Astrocyte (in vitro differentiated cells and primary cell): ENCODE measurements around the gene ATRNL1. TPM values are rescaled to one million over a fixed set of nuclear protein-coding genes. Genes with fewer than 3 reads are reported as not detected.
"Not testable (repeated sequence)": the region's sequence is repeated elsewhere in the genome, so short reads cannot be mapped to it uniquely, and the experiment has no call there.

ENCODE experiments used
- DNase-seq: peaks from one replicate; pipeline ENCODE4 v3.0.0-alpha.2; 2010; ENCODE audit warnings: low read depth
- FAIRE-seq: peaks from 2 replicates; lab custom pipeline; 2011; peaks lifted over from hg19 to GRCh38; lab: Jason Lieb, UNC
- H2AFZ ChIP-seq: 2 replicates; pipeline ENCODE4 v1.6.0; 2012; ENCODE audit warnings: low read depth, low read length, inconsistent platforms
- H3K27ac ChIP-seq: 2 replicates; pipeline ENCODE4 v1.5.1; 2011; ENCODE audit warnings: low read depth, low read length, inconsistent platforms
- H3K27me3 ChIP-seq: 2 replicates; pipeline ENCODE4 v1.6.0; 2011; ENCODE audit warnings: low read length, inconsistent platforms; ENCODE audit not compliant: insufficient read depth
- H3K36me3 ChIP-seq: 2 replicates; pipeline ENCODE4 v1.5.1; 2011; ENCODE audit warnings: low read length, inconsistent platforms; ENCODE audit not compliant: insufficient read depth
- H3K4me1 ChIP-seq: 2 replicates; pipeline ENCODE4 v1.5.1; 2011; ENCODE audit warnings: low read length, inconsistent platforms; ENCODE audit not compliant: insufficient read depth
- H3K4me2 ChIP-seq: 2 replicates; pipeline ENCODE4 v1.6.0; 2012; ENCODE audit warnings: low read length, inconsistent platforms
- H3K4me3 ChIP-seq: 2 replicates; pipeline ENCODE4 v1.5.1; 2011; ENCODE audit warnings: low read depth, mild to moderate bottlenecking, low read length, inconsistent platforms; ENCODE audit not compliant: insufficient read depth
- H3K79me2 ChIP-seq: 2 replicates; pipeline ENCODE4 v1.6.0; 2012; ENCODE audit warnings: mild to moderate bottlenecking, low read length, inconsistent platforms; ENCODE audit not compliant: insufficient read depth
- H3K9ac ChIP-seq: 2 replicates; pipeline ENCODE4 v1.6.0; 2012; ENCODE audit warnings: mild to moderate bottlenecking, low read length, inconsistent platforms
- H3K9me3 ChIP-seq: 2 replicates; pipeline ENCODE4 v1.5.1; 2012; ENCODE audit warnings: low read depth, mild to moderate bottlenecking, low read length, inconsistent platforms; ENCODE audit not compliant: insufficient read depth
- H4K20me1 ChIP-seq: 2 replicates; pipeline ENCODE4 v1.6.0; 2012; ENCODE audit warnings: low read length, inconsistent platforms; ENCODE audit not compliant: insufficient read depth
- H3K27ac Mint-ChIP-seq: one replicate; pipeline ENCODE4 v1.8.0; 2021; ENCODE audit warnings: mild to moderate bottlenecking, mixed read lengths; ENCODE audit not compliant: unreplicated experiment
- H3K27me3 Mint-ChIP-seq: one replicate; pipeline ENCODE4 v1.8.0; 2021; ENCODE audit warnings: low read depth, mixed read lengths; ENCODE audit not compliant: unreplicated experiment
- H3K36me3 Mint-ChIP-seq: one replicate; pipeline ENCODE4 v1.8.0; 2021; ENCODE audit warnings: low read depth, mixed read lengths; ENCODE audit not compliant: unreplicated experiment
- H3K4me1 Mint-ChIP-seq: one replicate; pipeline ENCODE4 v1.8.0; 2021; ENCODE audit warnings: low read depth, mixed read lengths; ENCODE audit not compliant: unreplicated experiment
- H3K4me3 Mint-ChIP-seq: one replicate; pipeline ENCODE4 v1.8.0; 2021; ENCODE audit warnings: mild to moderate bottlenecking, moderate library complexity, mixed read lengths; ENCODE audit not compliant: unreplicated experiment
- H3K9me3 Mint-ChIP-seq: one replicate; pipeline ENCODE4 v1.8.0; 2021; ENCODE audit warnings: mild to moderate bottlenecking, mixed read lengths; ENCODE audit not compliant: unreplicated experiment
- EZH2 ChIP-seq: IDR thresholded peaks from 2 replicates; pipeline ENCODE4 v1.6.1; 2012; ENCODE audit warnings: mild to moderate bottlenecking, low read length, inconsistent platforms; ENCODE audit not compliant: insufficient read depth
- total RNA-seq: library from RNA; stranded (reverse); gene quantifications from 2 replicates; pipeline ENCODE4 v1.2.1, GENCODE V29; 2021
- TF ChIP-seq, protein P1 (sequence below): IDR thresholded peaks from 2 replicates; pipeline ENCODE4 v1.5.1; 2011; ENCODE audit warnings: low read depth, mild to moderate bottlenecking, inconsistent platforms, low read length, moderate library complexity; ENCODE audit not compliant: insufficient read depth

ATRNL1 gene
- total RNA-seq, 1 donor from 2014 or later: 17.5 TPM

DNA sequence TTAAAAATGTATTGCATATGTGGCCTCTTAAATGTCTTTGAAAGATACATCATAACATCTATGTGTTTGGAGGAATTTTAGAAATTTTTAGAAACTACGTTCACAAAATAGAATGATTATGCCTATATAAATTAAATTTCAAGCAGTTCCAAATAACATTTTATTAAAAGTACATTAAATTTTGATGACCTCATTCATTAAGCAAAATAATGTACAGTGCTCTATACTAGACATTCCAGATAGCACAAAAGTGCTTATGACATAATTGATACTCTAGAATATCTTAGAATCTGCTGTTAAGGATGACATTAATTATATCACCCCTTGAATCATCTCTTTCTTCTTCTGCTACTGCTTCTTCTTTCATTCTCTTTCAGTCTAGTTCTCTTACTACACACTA lies 650.9 kb downstream of the ATRNL1 start:
- no peaks in the 10 kb centered on the region for H4K20me1 ChIP-seq
- Mint-ChIP-seq H3K36me3 (no peaks in the 10 kb centered on the region), H3K27me3 (no peaks in the 10 kb centered on the region)

DNA sequence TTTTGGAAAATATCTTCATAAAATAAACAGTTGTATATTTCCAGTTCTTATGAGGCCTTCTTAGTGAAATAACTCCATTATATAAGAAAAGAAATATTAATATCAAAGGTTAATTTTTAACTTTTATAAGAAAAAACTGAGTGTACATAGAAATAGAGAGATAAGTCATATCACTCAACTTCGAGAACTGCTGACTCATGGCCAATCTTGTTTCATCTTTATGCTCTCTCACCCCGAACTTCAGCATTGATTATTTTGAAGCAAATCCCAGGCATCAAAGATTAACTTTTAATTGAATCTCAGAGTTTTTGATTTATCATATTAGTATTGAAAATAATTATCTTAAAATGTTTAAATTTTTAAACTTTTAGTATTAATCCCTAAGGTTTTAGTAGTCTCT lies 652.8 kb downstream of the ATRNL1 start:
- Mint-ChIP-seq H3K4me3 (no peak overlapping the region), H3K36me3 (no peaks in the 10 kb centered on the region), H3K4me1 (no peaks in the 10 kb centered on the region), H3K27me3 (no peaks in the 10 kb centered on the region), H3K9me3 (no peaks in the 10 kb centered on the region), H3K27ac (no peak overlapping the region)
- no peak overlapping the region for H3K9ac ChIP-seq
- H3K27ac ChIP-seq: no peak overlapping the region
- no peak for TF ChIP-seq EZH2
- TF ChIP-seq, protein P1, sequence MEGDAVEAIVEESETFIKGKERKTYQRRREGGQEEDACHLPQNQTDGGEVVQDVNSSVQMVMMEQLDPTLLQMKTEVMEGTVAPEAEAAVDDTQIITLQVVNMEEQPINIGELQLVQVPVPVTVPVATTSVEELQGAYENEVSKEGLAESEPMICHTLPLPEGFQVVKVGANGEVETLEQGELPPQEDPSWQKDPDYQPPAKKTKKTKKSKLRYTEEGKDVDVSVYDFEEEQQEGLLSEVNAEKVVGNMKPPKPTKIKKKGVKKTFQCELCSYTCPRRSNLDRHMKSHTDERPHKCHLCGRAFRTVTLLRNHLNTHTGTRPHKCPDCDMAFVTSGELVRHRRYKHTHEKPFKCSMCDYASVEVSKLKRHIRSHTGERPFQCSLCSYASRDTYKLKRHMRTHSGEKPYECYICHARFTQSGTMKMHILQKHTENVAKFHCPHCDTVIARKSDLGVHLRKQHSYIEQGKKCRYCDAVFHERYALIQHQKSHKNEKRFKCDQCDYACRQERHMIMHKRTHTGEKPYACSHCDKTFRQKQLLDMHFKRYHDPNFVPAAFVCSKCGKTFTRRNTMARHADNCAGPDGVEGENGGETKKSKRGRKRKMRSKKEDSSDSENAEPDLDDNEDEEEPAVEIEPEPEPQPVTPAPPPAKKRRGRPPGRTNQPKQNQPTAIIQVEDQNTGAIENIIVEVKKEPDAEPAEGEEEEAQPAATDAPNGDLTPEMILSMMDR: no peak
- H3K9me3 ChIP-seq: no peaks in the 10 kb centered on the region
- no peaks in the 10 kb centered on the region for H4K20me1 ChIP-seq
- H3K4me2 ChIP-seq: no peak overlapping the region
- H3K4me3 ChIP-seq: no peak overlapping the region
- no peaks in the 10 kb centered on the region for H3K36me3 ChIP-seq
- no peaks in the 10 kb centered on the region for H3K27me3 ChIP-seq
- H3K79me2 ChIP-seq: no peaks in the 10 kb centered on the region
- H3K4me1 ChIP-seq: no peaks in the 10 kb centered on the region
- no peak overlapping the region for H2AFZ ChIP-seq
- DNase-seq: no peak
- no peak for FAIRE-seq

More for the DNA sequence above, 650.9 kb downstream of the ATRNL1 start:
- no peak for TF ChIP-seq EZH2
- TF ChIP-seq, protein P1: no peak
- Histone ChIP-seq H3K9ac (no peak overlapping the region), H3K9me3 (no peaks in the 10 kb centered on the region), H2AFZ (no peak overlapping the region), H3K27me3 (no peaks in the 10 kb centered on the region), H3K4me1 (no peaks in the 10 kb centered on the region), H3K4me3 (no peak overlapping the region), H3K79me2 (no peaks in the 10 kb centered on the region), H3K27ac (no peak overlapping the region), H3K36me3 (no peaks in the 10 kb centered on the region), H3K4me2 (no peak overlapping the region)
- H3K27ac Mint-ChIP-seq: no peak overlapping the region
- no peak overlapping the region for H3K4me3 Mint-ChIP-seq
- DNase-seq (no peak), FAIRE-seq (no peak)
- H3K9me3 Mint-ChIP-seq: no peaks in the 10 kb centered on the region
- no peaks in the 10 kb centered on the region for H3K4me1 Mint-ChIP-seq

DNA sequence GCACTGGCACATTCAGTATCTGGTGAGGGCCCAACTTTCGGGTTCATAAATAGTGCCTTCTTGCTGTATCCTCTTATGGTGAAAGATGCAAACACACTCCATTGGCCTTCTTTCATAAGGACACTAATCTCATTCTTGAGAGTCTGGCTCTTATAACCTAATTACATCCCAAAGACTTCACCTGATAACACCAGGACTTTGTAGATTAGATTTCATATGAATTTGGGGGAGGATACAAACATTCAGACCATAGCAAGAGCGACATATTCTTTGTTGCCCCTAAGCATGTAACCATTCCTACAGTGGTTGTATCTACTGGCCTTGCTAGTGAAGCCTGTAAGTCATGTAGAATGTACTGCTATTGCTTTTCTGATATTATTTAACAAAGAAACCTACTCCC lies 654.6 kb downstream of the ATRNL1 start:
- no peaks in the 10 kb centered on the region for H3K4me1 Mint-ChIP-seq
- Histone ChIP-seq H3K79me2 (no peaks in the 10 kb centered on the region), H2AFZ (no peak overlapping the region), H3K4me2 (no peak overlapping the region), H3K27me3 (no peaks in the 10 kb centered on the region), H3K27ac (no peak overlapping the region), H3K36me3 (no peaks in the 10 kb centered on the region), H3K4me3 (no peak overlapping the region), H4K20me1 (no peaks in the 10 kb centered on the region), H3K4me1 (no peaks in the 10 kb centered on the region), H3K9me3 (no peaks in the 10 kb centered on the region), H3K9ac (no peak overlapping the region)
- no peak for TF ChIP-seq EZH2
- no peak for FAIRE-seq
- H3K27me3 Mint-ChIP-seq: no peaks in the 10 kb centered on the region
- no peaks in the 10 kb centered on the region for H3K36me3 Mint-ChIP-seq
- no peak overlapping the region for H3K27ac Mint-ChIP-seq
- H3K9me3 Mint-ChIP-seq: no peaks in the 10 kb centered on the region
- DNase-seq: no peak
- H3K4me3 Mint-ChIP-seq: no peak overlapping the region

DNA sequence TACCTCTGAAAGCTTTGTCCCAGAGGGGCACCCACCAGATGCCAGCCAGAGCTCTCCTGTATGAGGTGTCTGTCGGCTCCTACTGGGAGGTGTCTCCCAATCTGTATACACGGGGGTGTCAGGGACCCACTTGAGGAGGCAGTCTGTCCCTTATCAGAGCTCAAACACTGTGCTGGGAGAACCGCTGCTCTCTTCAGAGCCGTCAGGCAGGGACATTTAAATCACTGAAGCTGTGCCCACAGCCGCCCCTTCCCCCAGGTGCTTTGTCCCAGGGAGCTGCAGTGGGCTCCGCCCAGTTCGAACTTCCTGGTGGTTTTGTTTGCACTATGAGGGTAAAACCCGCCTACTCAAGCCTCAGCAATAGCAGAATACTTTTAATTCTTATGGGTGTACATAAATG lies 665.3 kb downstream of the ATRNL1 start:
- H3K27ac ChIP-seq, H2AFZ ChIP-seq, H3K36me3 ChIP-seq, H3K9me3 Mint-ChIP-seq, H3K79me2 ChIP-seq, H3K9me3 ChIP-seq, DNase-seq, H3K4me3 ChIP-seq, H3K27me3 Mint-ChIP-seq, H3K4me2 ChIP-seq, H3K27me3 ChIP-seq, H3K4me3 Mint-ChIP-seq, H3K27ac Mint-ChIP-seq, H3K9ac ChIP-seq, H3K36me3 Mint-ChIP-seq, H3K4me1 ChIP-seq, FAIRE-seq, H3K4me1 Mint-ChIP-seq, H4K20me1 ChIP-seq: not testable (repeated sequence)
